Heart left ventricle (tissue), 13 donors: ENCODE results near the gene UBQLN1.

Experiments
- POLR2A ChIP-seq, 2 donors: fragments of 450-650 bp; IDR thresholded peaks; one replicate each; pipeline ENCODE4 v1.6.1; 2017; ENCODE audit warnings: antibody characterized with exemption in 2 of 2, mild to moderate bottlenecking in 2 of 2, moderate library complexity in 2 of 2
- TF ChIP-seq, protein P1 (sequence below), 12 donors: fragments of 200-600 bp; sonication (generic) in 4 of 12; IDR thresholded peaks; one replicate each; pipeline versions ENCODE4 v1.5.0 to v1.8.0; 2018 to 2022; ENCODE audit warnings: antibody characterized with exemption in 12 of 12, mild to moderate bottlenecking in 5 of 12
- donor health status: ischemic (EF 13 %, LVEDD 7.1; RV severe dilation, severe dysfunction).
- donor health status: DM: no; HTN: yes; CAD: no.
- donor health status: DM: no; HTN: no; CAD: no.
- donor health status: ischemic (EF 25% LVEDD 6.9; RV normal size, moderate dysfunction).
- donor health status: ischemic (EF 25% LVEDD 5.7; RV mildly dilated, moderate dysfunction).
- donor health status: ischemic (EF 35%, LVEDD 5.7; RV mildly dilated, moderate dysfunction).
- donor health status: nonischemic (EF 11% LVEDD 7.7; RV severe dilation, severe dysfunction).
- donor health status: DM: yes; HTN: yes; CAD: no.
- donor health status: PGD.
- donor health status: ischemic (EF 29% LVEDD 5.4; RV normal size, mild dysfunction).
- donor health status: nonischemic (EF 23%, LVEDD 6.1; RV moderate dilation, normal function).

GRCh38 chr9:83733739-83734138 is 26.0 kb upstream of the UBQLN1 start:
- no peak for TF ChIP-seq POLR2A (IDR thresholded peaks at IDR 0.05)
- TF ChIP-seq, protein P1, sequence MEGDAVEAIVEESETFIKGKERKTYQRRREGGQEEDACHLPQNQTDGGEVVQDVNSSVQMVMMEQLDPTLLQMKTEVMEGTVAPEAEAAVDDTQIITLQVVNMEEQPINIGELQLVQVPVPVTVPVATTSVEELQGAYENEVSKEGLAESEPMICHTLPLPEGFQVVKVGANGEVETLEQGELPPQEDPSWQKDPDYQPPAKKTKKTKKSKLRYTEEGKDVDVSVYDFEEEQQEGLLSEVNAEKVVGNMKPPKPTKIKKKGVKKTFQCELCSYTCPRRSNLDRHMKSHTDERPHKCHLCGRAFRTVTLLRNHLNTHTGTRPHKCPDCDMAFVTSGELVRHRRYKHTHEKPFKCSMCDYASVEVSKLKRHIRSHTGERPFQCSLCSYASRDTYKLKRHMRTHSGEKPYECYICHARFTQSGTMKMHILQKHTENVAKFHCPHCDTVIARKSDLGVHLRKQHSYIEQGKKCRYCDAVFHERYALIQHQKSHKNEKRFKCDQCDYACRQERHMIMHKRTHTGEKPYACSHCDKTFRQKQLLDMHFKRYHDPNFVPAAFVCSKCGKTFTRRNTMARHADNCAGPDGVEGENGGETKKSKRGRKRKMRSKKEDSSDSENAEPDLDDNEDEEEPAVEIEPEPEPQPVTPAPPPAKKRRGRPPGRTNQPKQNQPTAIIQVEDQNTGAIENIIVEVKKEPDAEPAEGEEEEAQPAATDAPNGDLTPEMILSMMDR (IDR thresholded peaks at IDR 0.05): no peak
